OCI-LY3 (cell line): ENCODE results near the gene PRSS3.

ENCODE experiments used
- CTCF ChIP-seq: fragments of 200-600, 300-600 bp; sonication (generic); IDR thresholded peaks from 2 replicates; pipeline ENCODE4 v1.5.1; 2014; ENCODE audit warnings: antibody characterized with exemption, low read length, low read depth
- EZH2phosphoT487 ChIP-seq: fragments of 200-600 bp; shearing (Covaris generic); IDR thresholded peaks from 2 replicates; pipeline ENCODE4 v1.6.1; 2018; ENCODE audit warnings: antibody characterized with exemption, mixed run types, low read depth

DNA sequence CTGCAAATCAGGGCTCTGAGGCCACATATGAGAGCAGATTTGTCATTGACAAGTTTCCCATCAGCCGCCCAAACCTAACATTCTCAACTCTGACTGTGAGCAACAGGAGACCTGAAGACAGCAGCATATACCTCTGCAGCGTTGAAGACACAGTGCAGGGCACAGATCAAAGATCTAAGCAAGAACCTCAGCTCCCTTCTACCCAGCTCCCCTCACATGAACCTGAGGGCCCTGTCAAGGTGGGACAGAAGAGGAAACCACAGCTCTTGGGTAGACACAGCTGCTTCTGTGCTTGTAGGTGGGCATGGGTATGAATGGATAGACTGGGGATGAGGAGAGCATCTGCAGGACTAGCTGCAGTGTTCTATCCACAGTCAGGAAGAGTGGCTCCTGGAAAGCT lies 8.7 kb upstream of the PRSS3 start:
- TF ChIP-seq CTCF (no peak), EZH2phosphoT487 (no peak)
